PC-3 (cell line): ENCODE data around the gene LRRC49. TPM values are rescaled to one million over a fixed set of nuclear protein-coding genes. Genes with fewer than 3 reads are reported as not detected.

Experiments used
- ATAC-seq: fragments of 200-7000 bp; cut with Tn5 transposase; 2 replicates; pipeline ENCODE4 v1.9.1; 2020; ENCODE audit warnings: mild to moderate bottlenecking, moderate library complexity
- BruUV-seq: library from RNA; stranded (reverse); fragments of 400-500 nt; replicated peaks from 2 replicates; lab custom pipeline; 2021; lab: Mats Ljungman, UMichigan
- CTCF ChIA-PET: fragments of 300-600 bp; sonication (Branson Sonifier 250); formaldehyde crosslinking; loops from one replicate; lab custom pipeline; 2022; ENCODE audit warnings: antibody characterized with exemption; lab: Charles Lee
- POLR2A ChIA-PET: fragments of 300-600 bp; sonication (Branson Sonifier 250); formaldehyde crosslinking; loops from one replicate; lab custom pipeline; 2022; ENCODE audit warnings: antibody characterized with exemption; ENCODE audit not compliant: unreplicated experiment; lab: Charles Lee
- DNase-seq: peaks from one replicate; pipeline ENCODE4 v3.0.0-alpha.2; 2015
- H2AFZ ChIP-seq: fragments of 300-600 bp; sonication (generic); 2 replicates; pipeline ENCODE4 v1.6.0; 2016; ENCODE audit warnings: antibody characterized with exemption, low read length
- H3F3A ChIP-seq: fragments of 300-600 bp; sonication (generic); one replicate; pipeline ENCODE4 v1.6.0; 2017; ENCODE audit warnings: antibody characterized with exemption, low read length, control low read depth, mild to moderate bottlenecking; ENCODE audit not compliant: unreplicated experiment
- H3K27ac ChIP-seq: fragments of 300-600 bp; sonication (generic); 2 replicates; pipeline ENCODE4 v1.5.1; 2016; ENCODE audit warnings: mild to moderate bottlenecking, low read length
- H3K27me3 ChIP-seq: fragments of 300-600 bp; sonication (generic); 2 replicates; pipeline ENCODE4 v1.6.1; 2016; ENCODE audit warnings: low read length, mixed read lengths
- H3K36me3 ChIP-seq: fragments of 300-600 bp; sonication (generic); 2 replicates; pipeline ENCODE4 v1.6.1; 2016; ENCODE audit warnings: low read depth, mixed run types, low read length, mixed read lengths
- H3K4me1 ChIP-seq: fragments of 300-600 bp; sonication (generic); 2 replicates; pipeline ENCODE4 v1.5.1; 2016; ENCODE audit warnings: low read length; ENCODE audit not compliant: insufficient read depth
- H3K4me2 ChIP-seq: fragments of 300-600 bp; sonication (generic); 2 replicates; pipeline ENCODE4 v1.6.0; 2016; ENCODE audit warnings: low read length
- H3K4me3 ChIP-seq: fragments of 300-600 bp; sonication (generic); 2 replicates; pipeline ENCODE4 v1.5.1; 2016; ENCODE audit warnings: mild to moderate bottlenecking, low read length, mixed read lengths
- H3K79me2 ChIP-seq: fragments of 300-600 bp; sonication (generic); 2 replicates; pipeline ENCODE4 v1.6.1; 2017; ENCODE audit warnings: low read length, mixed read lengths
- H3K9ac ChIP-seq: fragments of 300-600 bp; sonication (generic); 2 replicates; pipeline ENCODE4 v1.6.0; 2016; ENCODE audit warnings: mild to moderate bottlenecking, low read length
- H3K9me2 ChIP-seq: fragments of 300-600 bp; sonication (generic); replicated peaks from 2 replicates; pipeline ENCODE4 v1.6.1; 2016; ENCODE audit warnings: mixed run types, low read length, mixed read lengths
- H3K9me3 ChIP-seq: fragments of 300-600 bp; sonication (generic); 2 replicates; pipeline ENCODE4 v1.6.1; 2016; ENCODE audit warnings: low read length, mixed read lengths
- H4K20me1 ChIP-seq: fragments of 300-600 bp; sonication (generic); 2 replicates; pipeline ENCODE4 v1.6.1; 2016; ENCODE audit warnings: low read length, mixed read lengths
- EZH2 ChIP-seq: fragments of 300-600 bp; sonication (generic); IDR thresholded peaks from one replicate; pipeline ENCODE4 v1.6.1; 2017; ENCODE audit warnings: antibody characterized with exemption, mild to moderate bottlenecking, low read length; ENCODE audit not compliant: unreplicated experiment
- EZH2phosphoT487 ChIP-seq: fragments of 300-600 bp; sonication (generic); IDR thresholded peaks from 2 replicates; pipeline ENCODE4 v1.6.1; 2018; ENCODE audit warnings: mild to moderate bottlenecking, antibody characterized with exemption, low read length, borderline replicate concordance
- intact Hi-C: fragments of 100-400 bp; cut with micrococcal nuclease; formaldehyde crosslinking; loops from 2 replicates; pipeline ENCODE4 v1.9.0; 2023
- total RNA-seq: library from RNA; depleted of rRNA; stranded (reverse); fragments of >200 nt; gene quantifications from 2 replicates; pipeline ENCODE4 v1.2.3, GENCODE V29; 2014
- TF ChIP-seq, protein P1 (sequence below): fragments of 300-600 bp; sonication (generic); conservative IDR thresholded peaks from 2 replicates; pipeline ENCODE4 v1.5.1; 2017; ENCODE audit warnings: antibody characterized with exemption, low read depth, mild to moderate bottlenecking, low read length

The LRRC49 gene
- total RNA-seq, 1 experiment from 2014 or later = 7.7 TPM

DNA sequence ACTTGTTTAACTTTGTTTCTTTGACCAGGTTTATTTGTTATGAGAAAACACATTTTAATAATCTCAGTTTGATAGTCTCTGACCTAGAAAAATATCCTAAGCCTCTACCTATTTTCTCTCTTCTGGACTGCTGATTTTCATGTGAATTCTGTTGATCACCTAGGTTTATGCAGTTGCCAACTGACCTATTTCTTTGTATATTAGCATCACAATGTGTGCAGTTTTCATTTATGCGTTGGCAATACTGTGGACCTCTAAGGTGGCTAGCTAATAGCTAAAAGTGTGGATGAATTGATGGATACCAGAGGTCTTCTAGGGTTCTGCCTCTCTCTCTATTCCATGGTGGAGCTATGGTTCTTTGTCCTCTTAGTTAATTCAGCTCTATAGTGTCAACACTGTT, 72.1 kb downstream of the LRRC49 start:
- Histone ChIP-seq H4K20me1 (no peaks in the 10 kb centered on the region), H3K9me3 (no peaks in the 10 kb centered on the region), H3K36me3 (no peaks in the 10 kb centered on the region), H3K27me3 (no peaks in the 10 kb centered on the region), H3K9me2 (no peaks in the 10 kb centered on the region), H3F3A (no peaks in the 10 kb centered on the region), H3K4me2 (no peak overlapping the region), H2AFZ (no peak overlapping the region), H3K79me2 (no peaks in the 10 kb centered on the region), H3K4me1 (no peaks in the 10 kb centered on the region), H3K4me3 (no peak overlapping the region), H3K27ac (no peak overlapping the region), H3K9ac (no peak overlapping the region)
- POLR2A ChIA-PET = no interaction called here
- BruUV-seq = no TSS peak
- intact Hi-C loops = no loop called here
- CTCF ChIA-PET = no interaction called here
- DNase-seq (no peak), ATAC-seq (no peak)
- TF ChIP-seq EZH2phosphoT487 = no peak
- TF ChIP-seq, protein P1, sequence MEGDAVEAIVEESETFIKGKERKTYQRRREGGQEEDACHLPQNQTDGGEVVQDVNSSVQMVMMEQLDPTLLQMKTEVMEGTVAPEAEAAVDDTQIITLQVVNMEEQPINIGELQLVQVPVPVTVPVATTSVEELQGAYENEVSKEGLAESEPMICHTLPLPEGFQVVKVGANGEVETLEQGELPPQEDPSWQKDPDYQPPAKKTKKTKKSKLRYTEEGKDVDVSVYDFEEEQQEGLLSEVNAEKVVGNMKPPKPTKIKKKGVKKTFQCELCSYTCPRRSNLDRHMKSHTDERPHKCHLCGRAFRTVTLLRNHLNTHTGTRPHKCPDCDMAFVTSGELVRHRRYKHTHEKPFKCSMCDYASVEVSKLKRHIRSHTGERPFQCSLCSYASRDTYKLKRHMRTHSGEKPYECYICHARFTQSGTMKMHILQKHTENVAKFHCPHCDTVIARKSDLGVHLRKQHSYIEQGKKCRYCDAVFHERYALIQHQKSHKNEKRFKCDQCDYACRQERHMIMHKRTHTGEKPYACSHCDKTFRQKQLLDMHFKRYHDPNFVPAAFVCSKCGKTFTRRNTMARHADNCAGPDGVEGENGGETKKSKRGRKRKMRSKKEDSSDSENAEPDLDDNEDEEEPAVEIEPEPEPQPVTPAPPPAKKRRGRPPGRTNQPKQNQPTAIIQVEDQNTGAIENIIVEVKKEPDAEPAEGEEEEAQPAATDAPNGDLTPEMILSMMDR = no peak
- TF ChIP-seq EZH2 = no peak

DNA sequence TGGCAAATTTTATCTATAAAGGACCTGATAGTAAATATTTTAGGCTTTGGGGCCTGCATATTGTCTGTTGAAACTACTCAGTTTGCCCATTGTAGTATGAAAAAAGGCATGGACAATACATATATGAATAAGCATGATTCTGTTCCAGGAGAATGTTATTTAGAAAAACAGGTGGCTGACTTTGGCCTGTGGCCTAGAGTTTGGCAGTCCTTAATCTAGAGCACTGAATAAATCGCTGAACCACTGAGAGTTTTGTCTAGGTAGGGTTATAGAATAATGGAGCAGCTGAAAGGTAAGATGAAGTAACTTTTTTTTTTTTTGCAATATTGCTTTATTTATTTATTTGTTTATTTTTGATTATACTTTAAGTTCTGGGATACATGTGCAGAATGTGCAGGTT, 75.0 kb downstream of the LRRC49 start:
- BruUV-seq = no TSS peak

More for the DNA sequence above, 75.0 kb downstream of the LRRC49 start:
- Histone ChIP-seq H3K79me2 (no peaks in the 10 kb centered on the region), H3K4me2 (no peak overlapping the region), H3K27me3 (no peaks in the 10 kb centered on the region), H3K4me1 (no peaks in the 10 kb centered on the region), H3K27ac (no peak overlapping the region), H3K9me3 (no peaks in the 10 kb centered on the region), H3K9ac (no peak overlapping the region), H3K4me3 (no peak overlapping the region), H3K36me3 (no peaks in the 10 kb centered on the region), H2AFZ (no peak overlapping the region), H4K20me1 (no peaks in the 10 kb centered on the region), H3K9me2 (no peaks in the 10 kb centered on the region), H3F3A (no peaks in the 10 kb centered on the region)
- DNase-seq (no peak), ATAC-seq (no peak)
- intact Hi-C loops = no loop called here
- TF ChIP-seq, protein P1 = no peak
- TF ChIP-seq EZH2phosphoT487 (no peak), EZH2 (no peak)
- ChIA-PET POLR2A (no interaction called here), CTCF (no interaction called here)
